ENCODE data around the gene RELT. TPM values are rescaled to one million over a fixed set of nuclear protein-coding genes. Genes with fewer than 3 reads are reported as not detected.

RELT gene
- total and polyA plus RNA-seq, 2 donors, result 2.6 to 2.7 TPM

DNA sequence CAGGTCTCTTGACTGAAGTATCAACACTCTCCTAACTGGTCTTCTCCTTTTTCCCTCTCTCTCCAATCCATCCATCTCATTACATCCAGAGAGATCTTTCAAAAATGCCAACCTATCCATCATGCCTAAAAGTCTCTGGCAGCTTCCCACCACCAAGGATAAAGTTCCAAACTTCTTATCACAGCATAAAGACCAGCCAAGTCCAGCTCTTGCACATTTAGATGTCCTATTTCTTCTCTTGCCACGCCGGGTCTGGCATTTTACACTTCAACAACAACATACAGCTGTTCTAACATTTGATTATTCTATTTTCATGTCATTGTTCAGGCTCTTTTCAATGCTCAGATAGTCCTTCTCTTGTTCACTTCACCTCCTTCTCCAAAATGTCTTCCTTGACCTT, 70.6 kb downstream of the RELT start:
- Histone ChIP-seq H3K36me3 (ENCODE audit: insufficient read depth) (no peaks in the 10 kb centered on the region), H3K4me1 (ENCODE audit: insufficient read depth) (no peaks in the 10 kb centered on the region), H3K4me3 (ENCODE audit: low read depth, low read length) (no peak overlapping the region), H3K27ac (ENCODE audit: low read depth) (no peak overlapping the region)
- 80% methylated on average over 2 of the region's 2 CpGs for WGBS
- DNase-seq (ENCODE audit: extremely low spot score), result no peak

Other genes with a start within 250 kb of the RELT start
- gene FCHSD2, start 234.1 kb upstream of the RELT start, total RNA-seq, result 40.5 TPM
- 21.4 TPM for gene FCHSD2, start 234.1 kb upstream of the RELT start, polyA plus RNA-seq
- 2.3 TPM for gene P2RY2, start 158.1 kb upstream of the RELT start, total RNA-seq
- gene P2RY2, start 158.1 kb upstream of the RELT start, polyA plus RNA-seq, result 1.8 TPM
- 0.90 TPM for gene P2RY6, start 104.1 kb upstream of the RELT start, total RNA-seq
- gene P2RY6, start 104.1 kb upstream of the RELT start, polyA plus RNA-seq, result 2.6 TPM
- 30.7 TPM for gene ARHGEF17, start 68.1 kb upstream of the RELT start, total RNA-seq
- gene ARHGEF17, start 68.1 kb upstream of the RELT start, polyA plus RNA-seq, result 69.8 TPM
- gene FAM168A, start 221.7 kb downstream of the RELT start, total RNA-seq, result 31.4 TPM
- 29.0 TPM for gene FAM168A, start 221.7 kb downstream of the RELT start, polyA plus RNA-seq